Iris pigment epithelial cell (primary cell): ENCODE data around the gene SNX9.
"Not testable (repeated sequence)": the region's sequence is repeated elsewhere in the genome, so short reads cannot be mapped to it uniquely, and the experiment has no call there.

ENCODE experiments used
- DNase-seq: peaks from one replicate; pipeline ENCODE4 v3.0.0-alpha.2; 2011; ENCODE audit warnings: low read depth

SNX9 gene

GRCh38 chr6:157955675-157956074, 132.6 kb downstream of the SNX9 start:
- DNase-seq, result no peak

- no peak for DNase-seq
Measured at GRCh38 chr6:157956171-157956730, 133.2 kb downstream of the SNX9 start.

DNA sequence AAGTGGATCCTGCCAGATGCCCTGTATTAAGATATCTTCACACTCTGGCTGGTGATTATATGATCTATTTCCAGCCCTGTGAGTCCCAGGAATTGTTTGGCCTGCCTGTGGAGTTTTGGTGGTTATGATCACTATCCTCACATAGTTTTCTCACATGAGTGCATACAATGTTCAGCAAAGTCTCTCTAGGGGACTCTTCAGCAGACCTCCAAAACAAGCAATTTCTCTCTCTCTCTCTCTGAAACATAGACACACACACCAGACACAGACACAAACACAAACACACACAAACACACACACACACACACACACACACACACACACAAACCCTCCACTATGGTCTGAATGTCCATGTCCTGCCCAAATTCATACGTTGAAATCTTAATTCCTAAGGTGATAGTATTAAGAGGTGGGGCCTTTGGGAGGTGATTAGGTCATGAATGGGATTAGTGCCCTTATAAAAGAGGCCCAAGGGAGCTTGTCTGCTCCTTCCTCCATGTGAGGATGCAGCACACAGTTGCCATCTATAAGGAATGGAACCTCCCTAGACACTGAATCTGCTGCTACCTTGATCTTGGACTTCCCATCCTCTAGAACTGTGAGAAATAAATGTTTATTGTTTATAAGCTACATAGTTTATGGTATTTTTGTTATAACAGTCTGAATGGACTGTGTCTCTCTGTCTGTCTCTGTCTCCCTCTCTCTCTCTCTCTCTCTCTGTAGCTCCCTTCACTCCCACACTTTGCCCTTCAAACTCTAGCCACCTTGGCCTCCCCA, 136.6 kb downstream of the SNX9 start:
- no peak for DNase-seq

GRCh38 chr6:157961153-157961831, 138.2 kb downstream of the SNX9 start:
- DNase-seq, result no peak

GRCh38 chr6:157961832-157962575, 139.0 kb downstream of the SNX9 start:
- no peak for DNase-seq

DNA sequence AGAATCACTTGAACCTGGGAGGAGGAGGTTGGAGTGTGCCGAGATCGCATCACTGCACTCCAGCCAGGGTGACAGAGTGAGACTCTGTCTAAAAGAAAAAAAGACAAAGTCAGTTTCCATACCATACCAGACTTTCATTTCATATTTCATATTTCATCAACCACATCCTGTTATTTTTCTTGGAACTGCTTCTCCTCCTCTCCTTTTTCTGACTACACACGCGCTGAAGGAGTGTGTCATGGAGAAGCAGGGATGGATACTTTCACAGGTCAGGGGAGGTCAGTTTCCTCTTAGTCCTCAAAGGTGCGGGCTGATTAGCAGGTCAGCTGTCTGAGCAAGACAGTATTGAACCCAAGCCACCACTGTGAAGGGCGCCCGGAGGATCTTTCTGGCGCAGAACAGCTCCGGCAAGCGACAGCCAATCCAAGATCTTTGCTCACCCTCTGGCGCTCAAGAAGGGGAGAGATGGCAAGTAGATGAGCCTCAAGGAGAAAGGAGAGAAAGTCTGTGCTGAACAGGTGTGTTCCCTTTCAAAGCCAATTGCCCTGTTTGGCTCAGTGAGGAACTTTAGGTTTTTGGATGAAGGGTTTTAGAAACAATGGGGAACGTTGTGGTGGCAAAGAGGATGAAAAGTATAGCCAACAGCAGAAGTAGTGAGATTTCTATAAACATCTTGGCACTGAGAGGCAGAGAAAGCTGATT, 139.7 kb downstream of the SNX9 start:
- peak; percentile 86 for DNase-seq

GRCh38 chr6:157964100-157964499, 141.1 kb downstream of the SNX9 start:
- peak; percentile 68 for DNase-seq

DNA sequence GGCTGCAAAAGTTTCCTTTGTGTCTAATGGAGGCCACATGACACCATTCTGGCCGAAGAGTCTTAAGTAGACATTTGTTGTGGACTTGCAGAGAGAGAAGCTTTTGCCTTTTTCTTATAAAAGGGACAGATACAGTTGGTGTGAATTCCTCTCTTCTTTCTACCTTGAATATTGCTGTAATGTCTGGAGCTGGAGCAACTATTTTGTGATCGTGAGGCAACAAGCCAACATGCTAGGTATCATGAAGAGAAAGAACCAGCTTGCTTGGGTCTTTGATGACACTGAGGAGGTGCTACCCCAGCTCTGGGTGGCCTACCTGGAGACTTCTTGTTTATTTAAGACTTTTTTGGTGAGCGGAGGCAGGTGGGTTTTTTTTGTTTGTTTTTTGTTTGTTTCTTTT, 142.3 kb downstream of the SNX9 start:
- DNase-seq, result no peak

GRCh38 chr6:157966589-157966977, 143.5 kb downstream of the SNX9 start:
- DNase-seq, result no peak

DNA sequence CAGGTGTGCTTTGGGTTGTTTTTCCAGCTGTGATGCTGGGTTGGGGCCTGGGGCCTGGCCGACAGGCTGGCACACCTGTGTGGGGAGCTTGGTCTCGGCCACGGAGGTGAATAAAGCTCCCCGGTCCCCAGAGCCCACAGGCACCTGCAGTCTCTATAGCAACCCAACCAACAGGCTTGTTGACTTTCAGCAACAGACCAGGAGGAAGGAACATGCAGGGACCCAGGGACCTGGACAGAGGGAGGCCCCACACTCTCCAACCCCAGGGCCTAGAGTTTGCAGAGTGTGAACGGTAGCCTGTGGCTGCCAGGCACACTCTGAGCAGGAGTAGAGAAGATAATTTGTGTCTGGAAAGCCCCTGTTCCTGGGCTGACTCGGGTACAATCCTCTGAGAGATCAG, 144.0 kb downstream of the SNX9 start:
- no peak for DNase-seq

GRCh38 chr6:157967486-157967885, 144.4 kb downstream of the SNX9 start:
- no peak for DNase-seq

- DNase-seq, result not testable (repeated sequence)
Measured at GRCh38 chr6:157972177-157972576, 149.1 kb downstream of the SNX9 start.

DNA sequence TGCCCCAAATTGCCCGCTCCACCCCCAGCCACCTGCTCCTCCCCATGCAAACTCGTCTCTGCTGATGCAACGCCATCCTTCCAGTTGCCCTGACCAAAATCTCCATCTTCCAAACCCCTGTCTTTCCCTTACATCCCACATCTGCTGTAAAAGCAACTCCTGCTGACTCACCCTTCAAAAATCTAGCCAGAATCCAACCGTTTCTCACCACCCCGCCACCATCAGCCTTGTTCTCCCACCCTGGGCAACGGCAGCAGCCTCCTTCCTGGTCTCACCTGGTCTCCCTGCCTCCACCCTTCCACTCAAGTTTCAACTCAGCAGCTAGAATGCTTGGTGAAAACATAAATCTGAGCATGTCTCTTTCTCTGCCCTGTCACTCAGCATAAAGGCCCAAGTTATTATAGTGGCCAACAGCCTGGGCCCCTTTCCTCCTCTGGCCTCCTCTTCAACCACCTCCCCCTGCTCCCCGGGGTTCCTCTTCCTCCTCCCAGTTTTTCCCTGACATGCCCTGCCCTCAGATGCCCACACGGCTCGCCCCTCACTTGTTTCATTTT, 151.4 kb downstream of the SNX9 start:
- DNase-seq, result no peak

DNA sequence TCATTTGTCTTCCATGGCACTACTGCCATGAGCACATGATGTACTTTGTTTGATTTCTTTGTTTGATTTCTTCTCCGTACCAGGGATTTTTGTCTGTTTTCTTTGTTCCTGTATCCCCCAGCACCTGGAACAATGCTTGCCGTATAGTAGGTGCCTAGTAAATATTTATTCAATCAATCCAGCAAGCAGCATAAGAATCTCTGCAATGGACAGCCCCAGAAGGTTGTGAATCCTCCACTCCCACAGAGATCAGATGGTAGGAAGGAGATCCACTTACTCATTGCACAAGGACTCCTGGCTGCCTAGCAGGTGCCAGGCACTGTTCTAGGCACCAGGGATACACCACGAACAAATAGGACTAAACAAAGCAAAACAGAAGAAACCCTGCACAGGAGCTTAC, 151.9 kb downstream of the SNX9 start:
- no peak for DNase-seq

DNA sequence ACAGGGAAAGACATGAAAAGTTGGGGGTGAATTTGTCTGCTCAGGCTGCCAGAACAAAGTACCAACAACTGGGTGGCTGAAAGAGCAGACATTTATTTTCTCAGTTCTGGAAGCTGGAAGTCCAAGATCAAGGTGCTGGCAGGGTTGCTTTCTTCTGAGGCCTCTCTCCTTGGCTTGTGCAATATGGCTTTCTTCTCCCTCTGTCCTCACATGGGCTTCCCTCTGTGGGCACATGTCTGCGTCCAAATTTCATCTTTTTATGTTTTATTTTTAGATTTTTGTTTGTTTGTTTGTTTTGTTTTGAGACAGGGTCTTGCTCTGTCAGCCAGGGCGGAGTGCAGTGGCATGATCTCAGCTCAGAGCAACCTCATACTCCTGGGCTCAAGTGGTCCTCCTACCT, 152.4 kb downstream of the SNX9 start:
- no peak for DNase-seq

- no peak for DNase-seq
Measured at GRCh38 chr6:157976345-157977175, 153.5 kb downstream of the SNX9 start.

- no peak for DNase-seq
Measured at GRCh38 chr6:157977176-157977804, 154.2 kb downstream of the SNX9 start.

GRCh38 chr6:157978021-157978783, 155.2 kb downstream of the SNX9 start:
- no peak for DNase-seq

GRCh38 chr6:157980288-157981131, 157.5 kb downstream of the SNX9 start:
- DNase-seq, result no peak
